K562 (cell line): Measurements from ENCODE around the gene CLEC2B. TPM values are rescaled to one million over a fixed set of nuclear protein-coding genes. Genes with fewer than 3 reads are reported as not detected.

Experiments
- ATAC-seq: fragments of 200-7000 bp; cut with Tn5 transposase; 3 replicates; pipeline ENCODE4 v1.9.1; 2020; ENCODE audit warnings: moderate library complexity
- BruUV-seq: library from RNA; stranded (reverse); fragments of 400-500 nt; replicated peaks from 2 replicates; lab custom pipeline; 2021; lab: Mats Ljungman, UMichigan
- CTCF ChIA-PET: fragments of 300-600 bp; formaldehyde crosslinking; extraction: SDS; loops from one replicate; lab custom pipeline; 2021; ENCODE audit warnings: low intra/inter-chr PET ratio; lab: Yijun Ruan, JAX
- POLR2A ChIA-PET: fragments of 300-600, 350-650 bp; sonication (Branson Sonifier 250); formaldehyde crosslinking; extraction: SDS; loops from one replicate; lab custom pipeline; 2021; ENCODE audit warnings: antibody characterized with exemption, inconsistent platforms; lab: Yijun Ruan, JAX
- DNase-seq, 4 experiments: peaks; one replicate each; pipeline versions ENCODE4 v3.0.0 to v3.0.0-alpha.2; 2011 to 2018; ENCODE audit warnings: low spot score in 3 of 4, mixed read lengths in 3 of 4; ENCODE audit errors: extremely low read depth in 1 of 4
- FAIRE-seq: peaks from 2 replicates; lab custom pipeline; 2011; peaks lifted over from hg19 to GRCh38; lab: Jason Lieb, UNC
- H2AFZ ChIP-seq: 2 replicates; pipeline ENCODE4 v1.6.0; 2011; ENCODE audit warnings: low read depth, low read length, control low read depth, inconsistent platforms
- H3K27ac ChIP-seq: fragments of 200-600 bp; 3 replicates; pipeline ENCODE4 v1.8.0; 2011; ENCODE audit warnings: low read depth, mild to moderate bottlenecking, control low read depth, inconsistent platforms, low read length, moderate library complexity, mixed read lengths; ENCODE audit errors: extremely low read depth
- H3K27me3 ChIP-seq, 2 experiments: fragments of 300-600 bp in 1 of 2; 2 replicates in 1 of 2; 3 replicates in 1 of 2; pipeline versions ENCODE4 v1.6.0 to v1.8.0; 2011; ENCODE audit warnings: inconsistent platforms in 2 of 2, low read length in 2 of 2, mild to moderate bottlenecking in 1 of 2, mixed read lengths in 1 of 2, moderate library complexity in 1 of 2; ENCODE audit not compliant: control insufficient read depth in 2 of 2, insufficient read depth in 2 of 2
- H3K36me3 ChIP-seq: fragments of 300-600 bp; 3 replicates; pipeline ENCODE4 v1.8.0; 2011; ENCODE audit warnings: mild to moderate bottlenecking, low read length, inconsistent platforms; ENCODE audit not compliant: control insufficient read depth, insufficient read depth
- H3K4me1 ChIP-seq, 2 experiments: fragments of 200-600 bp in 1 of 2; replicated peaks in 1 of 2; 2 replicates in 1 of 2; 3 replicates in 1 of 2; pipeline versions ENCODE4 v1.5.1 to v1.8.0; 2011; ENCODE audit warnings: inconsistent platforms in 2 of 2, low read length in 2 of 2, mild to moderate bottlenecking in 1 of 2, mixed read lengths in 1 of 2, moderate library complexity in 1 of 2; ENCODE audit not compliant: control insufficient read depth in 2 of 2, insufficient read depth in 2 of 2
- H3K4me2 ChIP-seq: 2 replicates; pipeline ENCODE4 v1.6.1; 2011; ENCODE audit warnings: low read length, control low read depth, inconsistent platforms, mixed read lengths; ENCODE audit not compliant: insufficient read depth
- H3K4me3 ChIP-seq: fragments of 200-600 bp; sonication (generic), shearing (Covaris generic); 2 replicates; pipeline ENCODE4 v1.5.1; 2016; ENCODE audit warnings: control low read depth, inconsistent platforms
- H3K79me2 ChIP-seq: fragments of 200-600 bp; 3 replicates; pipeline ENCODE4 v1.8.0; 2011; ENCODE audit warnings: low read length, inconsistent platforms; ENCODE audit not compliant: control insufficient read depth, insufficient read depth
- H3K9ac ChIP-seq, 2 experiments: 2 replicates each; pipeline versions ENCODE4 v1.6.0 to v1.6.1; 2011; ENCODE audit warnings: low read depth in 2 of 2, low read length in 2 of 2, control low read depth in 1 of 2, inconsistent platforms in 1 of 2, mild to moderate bottlenecking in 1 of 2, mixed read lengths in 1 of 2; ENCODE audit not compliant: insufficient read depth in 1 of 2
- H3K9me1 ChIP-seq: one replicate; pipeline ENCODE4 v1.6.0; 2011; ENCODE audit warnings: inconsistent platforms, mild to moderate bottlenecking, low read length, moderate library complexity; ENCODE audit not compliant: control insufficient read depth, insufficient read depth
- H3K9me3 ChIP-seq: replicated peaks from 2 replicates; pipeline ENCODE4 v1.5.1; 2011; ENCODE audit warnings: low read depth, low read length, inconsistent platforms; ENCODE audit not compliant: control insufficient read depth, insufficient read depth
- H4K20me1 ChIP-seq: replicated peaks from 2 replicates; pipeline ENCODE4 v1.6.1; 2011; ENCODE audit warnings: low read length, inconsistent platforms, mixed read lengths; ENCODE audit not compliant: control insufficient read depth, insufficient read depth
- ARID3A ChIP-seq: IDR thresholded peaks from 2 replicates; pipeline ENCODE4 v1.6.1; 2012; ENCODE audit warnings: low read depth, low read length, improper control_type of control experiment, borderline replicate concordance
- CCNT2 ChIP-seq: IDR thresholded peaks from 2 replicates; pipeline ENCODE4 v1.6.1; 2011; ENCODE audit warnings: borderline replicate concordance, low read depth, mild to moderate bottlenecking, moderate library complexity, mixed read lengths, low read length; ENCODE audit not compliant: insufficient read length; ENCODE audit errors: extremely low read depth
- EGR1 ChIP-seq: fragments of 450-650 bp; conservative IDR thresholded peaks from 2 replicates; pipeline ENCODE4 v1.6.1; 2017; ENCODE audit warnings: mild to moderate bottlenecking
- GTF2E2 ChIP-seq: fragments of 200-800 bp; sonication (Bioruptor generic); IDR thresholded peaks from 2 replicates; pipeline ENCODE4 v1.6.1; 2016; ENCODE audit warnings: missing genetic modification characterization, missing compliant biosample characterization
- SAFB ChIP-seq: fragments of 200-400 bp; formaldehyde crosslinking; IDR thresholded peaks from 2 replicates; pipeline ENCODE4 v1.6.1; 2017; ENCODE audit warnings: low read depth, low read length, borderline replicate concordance
- SETDB1 ChIP-seq: IDR thresholded peaks from one replicate; pipeline ENCODE4 v1.6.1; 2012; ENCODE audit warnings: low read length, control low read depth, inconsistent platforms
- SOX6 ChIP-seq: fragments of 450-650 bp; IDR thresholded peaks from 2 replicates; pipeline ENCODE4 v1.6.1; 2014; ENCODE audit warnings: mild to moderate bottlenecking
- SRF ChIP-seq, 2 experiments: fragments of 250-450, 450-650 bp in 1 of 2; sonication (Bioruptor Pico) in 1 of 2; sonication (generic) in 1 of 2; formaldehyde crosslinking; IDR thresholded peaks; 2 replicates each; pipeline versions ENCODE4 v1.5.0 to v1.5.1; 2020 to 2022; ENCODE audit warnings: mild to moderate bottlenecking in 1 of 2, missing genetic modification reagents in 1 of 2
- VEZF1 ChIP-seq: fragments of 200-800 bp; sonication (Bioruptor generic); IDR thresholded peaks from 2 replicates; pipeline ENCODE4 v1.6.1; 2017; ENCODE audit warnings: missing genetic modification characterization, missing compliant biosample characterization
- ZNF224 ChIP-seq: sonication (generic); formaldehyde crosslinking; IDR thresholded peaks from 2 replicates; pipeline ENCODE4 v1.8.0; 2022; ENCODE audit warnings: mild to moderate bottlenecking, missing genetic modification reagents
- ZNF384 ChIP-seq: IDR thresholded peaks from 2 replicates; pipeline ENCODE4 v1.6.1; 2012; ENCODE audit warnings: low read depth, low read length, improper control_type of control experiment
- ZSCAN32 ChIP-seq: fragments of 450-650 bp; formaldehyde crosslinking; IDR thresholded peaks from 2 replicates; pipeline ENCODE4 v1.4.0; 2020; ENCODE audit warnings: mild to moderate bottlenecking, moderate library complexity
- WGBS: fragments of 100-300 bp; shearing (Covaris generic); methylation state at CpG from one replicate; pipeline ENCODE4 v1.1.6; 2016; ENCODE audit warnings: low coverage, mixed read lengths; ENCODE audit not compliant: insufficient coverage; ENCODE audit errors: missing lambda C conversion rate; 5-methylcytosine and 5-hydroxymethylcytosine counted together
- in situ Hi-C: fragments of 300-500 bp; cut with MboI; formaldehyde crosslinking; loops from 4 replicates; pipeline ENCODE4 v1.15.0; 2018; ENCODE audit warnings: inconsistent platforms, mixed read lengths
- intact Hi-C: fragments of 100-400 bp; cut with micrococcal nuclease; formaldehyde crosslinking; loops from 2 replicates; pipeline ENCODE4 v1.14.2; 2022
- polyA plus RNA-seq, 8 experiments: library from polyadenylated mRNA; depleted of rRNA in 4 of 8; stranded (reverse) in 5 of 8; unstranded in 3 of 8; fragments of >200 nt; fragmentation: Nextera tagmentation in 2 of 8; fragmentation: Illumina TruSeq in 1 of 8; extraction: Ambion mirVana in 2 of 8; extraction: Trizol in 1 of 8; gene quantifications; 2 replicates each; pipeline versions ENCODE4 v1.2.1 to v1.2.3, GENCODE V29; 2011 to 2014; ENCODE audit warnings: inconsistent platforms in 1 of 8, missing spikeins in 1 of 8
- total RNA-seq, 7 experiments: library from RNA; depleted of rRNA in 6 of 7; stranded (reverse); fragments of >200 nt in 6 of 7; fragmentation: Illumina TruSeq in 2 of 7; extraction: Trizol in 2 of 7; gene quantifications; 2 replicates each; pipeline versions ENCODE4 v1.2.1 to v1.2.3, GENCODE V29; 2011 to 2021; ENCODE audit warnings: low replicate concordance in 1 of 7

The CLEC2B gene
- total and polyA plus RNA-seq, 9 of the 15 experiments (the other 6 are each of a cell fraction or from before 2014, with no cell fraction given): 1.3 to 5.9 (median 2.9) TPM

GRCh38 chr12:9829982-9830381 is 39.2 kb downstream of the CLEC2B start:
- Histone ChIP-seq H4K20me1 (no peaks in the 10 kb centered on the region), H3K9me3 (0 out of 2 replicates have a peak, but pooled peaks cover 1% of the 10 kb centered on the region), H3K27me3 (no peaks in the 10 kb centered on the region), H3K4me1 (no peaks in the 10 kb centered on the region), H3K9ac (no peak overlapping the region), H3K4me3 (no peak overlapping the region), H3K4me2 (no peak overlapping the region), H2AFZ (no peak overlapping the region), H3K9me1 (no peaks in the 10 kb centered on the region), H3K36me3 (no peaks in the 10 kb centered on the region), H3K79me2 (no peaks in the 10 kb centered on the region), H3K27ac (no peak overlapping the region)
- ChIA-PET POLR2A (no interaction called here), CTCF (no interaction called here)
- intact Hi-C loops (no loop called here), in situ Hi-C loops (loop anchor here (10.0 kb wide), 1 partner anchor 105 kb away; the partner anchor contains the start of gene CLEC2A)
- no peak for TF ChIP-seq ARID3A
- FAIRE-seq: no peak
- WGBS: 6% methylated on average over 5 of the region's 5 CpGs
- ATAC-seq: no peak
- BruUV-seq: no TSS peak
- no peak for DNase-seq

GRCh38 chr12:9829483-9829882 is 39.7 kb downstream of the CLEC2B start:
- POLR2A ChIA-PET: interaction anchor here (0.6 kb wide), 1 partner anchor 148 kb away, joined by 3 read pairs; no protein-coding TSS in a partner anchor
- in situ Hi-C loops: no loop called here
- FAIRE-seq: no peak

More at GRCh38 chr12:9829483-9829882, 39.7 kb downstream of the CLEC2B start:
- ATAC-seq: no peak
- 53% methylated on average over 3 of the region's 3 CpGs for WGBS
- intact Hi-C loops: no loop called here
- no peak for DNase-seq
- H3K4me1 ChIP-seq: no peaks in the 10 kb centered on the region
- no peak overlapping the region for H2AFZ ChIP-seq
- 0 out of 2 replicates have a peak, but pooled peaks cover 1% of the 10 kb centered on the region for H3K9me3 ChIP-seq
- H3K9me1 ChIP-seq: no peaks in the 10 kb centered on the region
- TF ChIP-seq CCNT2 (no peak), VEZF1 (CRISPR knock-in tag) (no peak), SRF (CRISPR knock-in tag; IDR thresholded peaks at IDR 0.05) (no peak), GTF2E2 (tag) (no peak), ZNF384 (no peak), EGR1 (no peak), ZSCAN32 (no peak), ZNF224 (CRISPR knock-in tag) (no peak), SETDB1 (no peak), SAFB (no peak), SOX6 (no peak)
- TF ChIP-seq, all 486 proteins: peak for 0
- Histone ChIP-seq H3K4me3 (no peak overlapping the region), H3K9ac (no peak overlapping the region), H4K20me1 (no peaks in the 10 kb centered on the region), H3K4me2 (no peak overlapping the region), H3K36me3 (no peaks in the 10 kb centered on the region), H3K79me2 (no peaks in the 10 kb centered on the region), H3K27ac (no peak overlapping the region), H3K27me3 (no peaks in the 10 kb centered on the region)
- CTCF ChIA-PET: no interaction called here
- no TSS peak for BruUV-seq
